ENCODE data around the gene HMOX1.

- TF ChIP-seq, protein P1, sequence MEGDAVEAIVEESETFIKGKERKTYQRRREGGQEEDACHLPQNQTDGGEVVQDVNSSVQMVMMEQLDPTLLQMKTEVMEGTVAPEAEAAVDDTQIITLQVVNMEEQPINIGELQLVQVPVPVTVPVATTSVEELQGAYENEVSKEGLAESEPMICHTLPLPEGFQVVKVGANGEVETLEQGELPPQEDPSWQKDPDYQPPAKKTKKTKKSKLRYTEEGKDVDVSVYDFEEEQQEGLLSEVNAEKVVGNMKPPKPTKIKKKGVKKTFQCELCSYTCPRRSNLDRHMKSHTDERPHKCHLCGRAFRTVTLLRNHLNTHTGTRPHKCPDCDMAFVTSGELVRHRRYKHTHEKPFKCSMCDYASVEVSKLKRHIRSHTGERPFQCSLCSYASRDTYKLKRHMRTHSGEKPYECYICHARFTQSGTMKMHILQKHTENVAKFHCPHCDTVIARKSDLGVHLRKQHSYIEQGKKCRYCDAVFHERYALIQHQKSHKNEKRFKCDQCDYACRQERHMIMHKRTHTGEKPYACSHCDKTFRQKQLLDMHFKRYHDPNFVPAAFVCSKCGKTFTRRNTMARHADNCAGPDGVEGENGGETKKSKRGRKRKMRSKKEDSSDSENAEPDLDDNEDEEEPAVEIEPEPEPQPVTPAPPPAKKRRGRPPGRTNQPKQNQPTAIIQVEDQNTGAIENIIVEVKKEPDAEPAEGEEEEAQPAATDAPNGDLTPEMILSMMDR (IDR thresholded peaks at IDR 0.05): no peak
- no peak for TF ChIP-seq POLR2A (IDR thresholded peaks at IDR 0.05)
Measured at GRCh38 chr22:35386670-35387288, 5.9 kb downstream of the HMOX1 start.

All from heart left ventricle (tissue), 13 donors.